Body of pancreas (tissue), 4 donors: Measurements from ENCODE around the gene RNF14. TPM values are rescaled to one million over a fixed set of nuclear protein-coding genes. Genes with fewer than 3 reads are reported as not detected.

Experiments
- ATAC-seq: fragments of 150-250 bp; one replicate; pipeline ENCODE4 v1.9.1; 2016
- DNase-seq, 4 donors: peaks; one replicate each; pipeline ENCODE4 v3.0.0-alpha.2; 2019
- H3K27ac ChIP-seq, 4 donors: fragments of 200-600 bp; sonication (generic); 1 replicate in 3 of 4; 2 replicates in 1 of 4; pipeline versions ENCODE4 v1.5.1 to v1.6.1; 2016 to 2019; ENCODE audit warnings: mild to moderate bottlenecking in 1 of 4, mixed read lengths in 1 of 4, moderate library complexity in 1 of 4
- H3K27me3 ChIP-seq, 2 donors: fragments of 200-600 bp; sonication (generic); one replicate each; pipeline ENCODE4 v1.6.0; 2016; ENCODE audit warnings: mild to moderate bottlenecking in 1 of 2
- H3K36me3 ChIP-seq, 2 donors: fragments of 200-600 bp; sonication (generic); replicated peaks in 1 of 2; 2 replicates each; pipeline ENCODE4 v1.5.1; 2016; ENCODE audit warnings: low read depth in 2 of 2; ENCODE audit not compliant: insufficient read depth in 1 of 2
- H3K4me1 ChIP-seq: fragments of 200-600 bp; sonication (generic); one replicate; pipeline ENCODE4 v1.6.0; 2016
- H3K4me3 ChIP-seq, 2 donors: fragments of 200-600 bp; sonication (generic); 1 replicate in 1 of 2; 2 replicates in 1 of 2; pipeline ENCODE4 v1.5.1; 2016 to 2019
- H3K9me3 ChIP-seq, 3 donors: fragments of 200-600 bp; sonication (generic); 1 replicate in 2 of 3; 2 replicates in 1 of 3; pipeline ENCODE4 v1.5.1; 2016
- CTCF ChIP-seq, 7 experiments: fragments of 450-650 bp in 4 of 7; fragments of 200-600 bp in 3 of 7; sonication (generic) in 3 of 7; IDR thresholded peaks; one replicate each; pipeline ENCODE4 v1.5.1; 2016 to 2019; ENCODE audit warnings: antibody characterized with exemption in 7 of 7
- POLR2A ChIP-seq, 3 donors: fragments of 450-650 bp; IDR thresholded peaks; one replicate each; pipeline ENCODE4 v1.6.1; 2016; ENCODE audit warnings: antibody characterized with exemption in 3 of 3, mild to moderate bottlenecking in 2 of 3
- WGBS, 2 donors: methylation state at CpG; one replicate each; pipeline ENCODE4 v1.1.5; 2017; 5-methylcytosine and 5-hydroxymethylcytosine counted together
- intact Hi-C: fragments of 100-400 bp; cut with DNase I; formaldehyde crosslinking; loops from one replicate; pipeline ENCODE4 v1.15.1; 2023
- total RNA-seq, 2 donors: library from RNA; depleted of rRNA; stranded (reverse); fragments of >200 nt; gene quantifications; one replicate each; pipeline ENCODE4 v1.1.0, GENCODE V29; 2016

The RNF14 gene
- total RNA-seq, 2 donors from 2014 or later = 29.3 to 44.2 TPM

GRCh38 chr5:142008813-142009212 is 39.9 kb downstream of the RNF14 start:
- H3K4me3 ChIP-seq = no peak overlapping the region
- ATAC-seq (no peak), DNase-seq (no peak)
- H3K36me3 ChIP-seq = peaks cover 0 to 4% of the 10 kb centered on the region in 2 donors
- no peak overlapping the region for H3K27ac ChIP-seq
- peaks cover 17% of the 10 kb centered on the region for H3K4me1 ChIP-seq
- no peaks in the 10 kb centered on the region for H3K9me3 ChIP-seq
- intact Hi-C loops = loop anchor here (10.0 kb wide), 1 partner anchor 136 kb away; no protein-coding TSS in a partner anchor
- no peaks in the 10 kb centered on the region for H3K27me3 ChIP-seq
- TF ChIP-seq CTCF (IDR thresholded peaks at IDR 0.05) = no peak
- TF ChIP-seq POLR2A (IDR thresholded peaks at IDR 0.05) = no peak

GRCh38 chr5:142009886-142010285 is 41.0 kb downstream of the RNF14 start:
- DNase-seq (no peak), ATAC-seq (no peak)
- no peak overlapping the region for H3K27ac ChIP-seq
- TF ChIP-seq POLR2A (IDR thresholded peaks at IDR 0.05) (no peak), CTCF (IDR thresholded peaks at IDR 0.05) (no peak)
- H3K36me3 ChIP-seq = peaks cover 0 to 2% of the 10 kb centered on the region in 2 donors
- H3K27me3 ChIP-seq = no peaks in the 10 kb centered on the region
- intact Hi-C loops = loop anchor here (10.0 kb wide), 1 partner anchor 135 kb away; no protein-coding TSS in a partner anchor
- WGBS, 2 donors = 84 to 88% methylated on average over 4 of the region's 4 CpGs
- peaks cover 21% of the 10 kb centered on the region for H3K4me1 ChIP-seq
- no peaks in the 10 kb centered on the region for H3K9me3 ChIP-seq
- H3K4me3 ChIP-seq = no peak overlapping the region

- no peak for DNase-seq
- H3K9me3 ChIP-seq = no peaks in the 10 kb centered on the region
- H3K4me3 ChIP-seq = no peak overlapping the region
- no peaks in the 10 kb centered on the region for H3K27me3 ChIP-seq
- ATAC-seq = no peak
- TF ChIP-seq CTCF (IDR thresholded peaks at IDR 0.05) (no peak), POLR2A (IDR thresholded peaks at IDR 0.05) (no peak)
- intact Hi-C loops = no loop called here
- WGBS, 2 donors = 84 to 92% methylated on average over 7 to 9 of the region's 9 CpGs
- H3K36me3 ChIP-seq = no peaks in the 10 kb centered on the region
- H3K4me1 ChIP-seq = peaks cover 27% of the 10 kb centered on the region
- H3K27ac ChIP-seq = peak overlapping the region in 2 of 4 donors; percentile 0 to 86
Measured at GRCh38 chr5:142011572-142012185, 42.8 kb downstream of the RNF14 start.

GRCh38 chr5:142012186-142012785 is 43.4 kb downstream of the RNF14 start:
- Histone ChIP-seq H3K9me3 (no peaks in the 10 kb centered on the region), H3K27ac (peak overlapping the region; percentile 72 to 87 (median 80)), H3K27me3 (no peaks in the 10 kb centered on the region), H3K36me3 (no peaks in the 10 kb centered on the region), H3K4me1 (peaks cover 27% of the 10 kb centered on the region), H3K4me3 (peak overlapping the region in 1 of 2 donors; percentile 30)
- intact Hi-C loops = no loop called here
- DNase-seq (peak; percentile 27 to 36 (median 35)), ATAC-seq (peak; percentile 30)
- TF ChIP-seq POLR2A (IDR thresholded peaks at IDR 0.05) (no peak), CTCF (IDR thresholded peaks at IDR 0.05) (peak in 3 of 7 experiments; percentile 5 to 17 (median 7))
- WGBS, 2 donors = 7 to 13% methylated on average over 15 to 18 of the region's 18 CpGs
